Fibroblast of lung (primary cell): ENCODE results near the gene SBNO1. TPM values are rescaled to one million over a fixed set of nuclear protein-coding genes. Genes with fewer than 3 reads are reported as not detected.

ENCODE experiments used
- DNase-seq, 2 donors: peaks; one replicate each; pipeline versions ENCODE4 v3.0.0 to v3.0.0-alpha.2; 2010; ENCODE audit warnings: low read depth in 2 of 2
- H2AFZ ChIP-seq: 2 replicates; pipeline ENCODE4 v1.5.1; 2012; ENCODE audit warnings: low read length, control low read depth, inconsistent platforms
- H3K27ac ChIP-seq: 2 replicates; pipeline ENCODE4 v1.5.1; 2011; ENCODE audit warnings: low read length, control low read depth; ENCODE audit not compliant: insufficient read depth
- H3K27me3 ChIP-seq: 2 replicates; pipeline ENCODE4 v1.5.1; 2011; ENCODE audit warnings: mild to moderate bottlenecking, low read length; ENCODE audit not compliant: control insufficient read depth, insufficient read depth
- H3K36me3 ChIP-seq: 2 replicates; pipeline ENCODE4 v1.5.1; 2011; ENCODE audit warnings: low read length; ENCODE audit not compliant: control insufficient read depth, insufficient read depth
- H3K4me1 ChIP-seq: 2 replicates; pipeline ENCODE4 v1.5.1; 2011; ENCODE audit warnings: low read length; ENCODE audit not compliant: control insufficient read depth, insufficient read depth; ENCODE audit errors: extremely low read depth
- H3K4me2 ChIP-seq: 2 replicates; pipeline ENCODE4 v1.5.1; 2011; ENCODE audit warnings: low read length, control low read depth; ENCODE audit not compliant: insufficient read depth; ENCODE audit errors: extremely low read depth
- H3K4me3 ChIP-seq, 4 experiments: fragments of 200-600 bp in 1 of 4; sonication (generic) in 1 of 4; replicated peaks in 1 of 4; 2 replicates each; pipeline ENCODE4 v1.5.1; 2011 to 2016; ENCODE audit warnings: low read length in 4 of 4, low read depth in 3 of 4, mild to moderate bottlenecking in 3 of 4, control low read depth in 2 of 4, inconsistent platforms in 1 of 4, mixed read lengths in 1 of 4; ENCODE audit not compliant: insufficient read depth in 1 of 4; ENCODE audit errors: control extremely low read depth in 1 of 4
- H3K79me2 ChIP-seq: 2 replicates; pipeline ENCODE4 v1.5.1; 2012; ENCODE audit warnings: mild to moderate bottlenecking, low read length, inconsistent platforms; ENCODE audit not compliant: control insufficient read depth, insufficient read depth
- H3K9ac ChIP-seq: 2 replicates; pipeline ENCODE4 v1.5.1; 2011; ENCODE audit warnings: mild to moderate bottlenecking, low read length, control low read depth; ENCODE audit not compliant: insufficient read depth
- H3K9me3 ChIP-seq: 2 replicates; pipeline ENCODE4 v1.5.1; 2012; ENCODE audit warnings: low read depth, low read length; ENCODE audit not compliant: control insufficient read depth, insufficient read depth
- H4K20me1 ChIP-seq: 2 replicates; pipeline ENCODE4 v1.5.1; 2011; ENCODE audit warnings: low read length; ENCODE audit not compliant: control insufficient read depth, insufficient read depth; ENCODE audit errors: extremely low read depth
- CTCF ChIP-seq, 2 donors: IDR thresholded peaks in 1 of 2; conservative IDR thresholded peaks in 1 of 2; 1 replicate in 1 of 2; 2 replicates in 1 of 2; pipeline ENCODE4 v1.5.1; 2011 to 2012; ENCODE audit warnings: low read length in 2 of 2, control low read depth in 1 of 2, inconsistent platforms in 1 of 2, low read depth in 1 of 2, mild to moderate bottlenecking in 1 of 2
- EZH2 ChIP-seq: IDR thresholded peaks from 2 replicates; pipeline ENCODE4 v1.5.1; 2012; ENCODE audit warnings: low read length, control low read depth, mild to moderate bottlenecking; ENCODE audit errors: missing control alignments
- polyA plus RNA-seq, 2 donors: library from polyadenylated mRNA; depleted of rRNA in 1 of 2; stranded (reverse) in 1 of 2; unstranded in 1 of 2; fragments of >200 nt; gene quantifications; 2 replicates each; pipeline ENCODE4 v1.2.1, GENCODE V29; 2011 to 2012; ENCODE audit warnings: missing spikeins in 1 of 2
- total RNA-seq: library from RNA; depleted of rRNA; stranded (reverse); fragments of >200 nt; gene quantifications from 2 replicates; pipeline ENCODE4 v1.2.1, GENCODE V29; 2014

Gene SBNO1
- total and polyA plus RNA-seq, 2 donors (not counting 1 experiment from before 2014, with no cell fraction given), result 15.6 to 20.8 TPM

DNA sequence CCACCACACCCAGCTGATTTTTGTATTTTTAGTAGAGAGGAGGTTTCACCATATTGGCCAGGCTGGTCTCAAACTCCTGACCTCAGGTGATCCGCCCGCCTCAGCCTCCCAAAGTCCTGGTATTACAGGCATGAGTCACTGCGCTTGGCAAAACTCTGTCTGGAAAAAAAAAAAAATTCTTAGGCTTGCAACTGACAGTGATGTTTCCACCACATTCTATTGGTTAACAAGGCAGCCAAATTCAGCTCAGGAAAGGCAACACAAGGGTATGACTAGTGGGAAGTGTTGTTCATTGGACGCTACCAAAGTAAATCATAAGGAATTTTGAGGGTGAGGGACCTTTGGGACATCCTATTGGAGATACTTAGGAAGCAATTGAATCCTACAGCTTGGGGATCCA, 2.9 kb upstream of the SBNO1 start:
- Histone ChIP-seq H3K9me3 (no peaks in the 10 kb centered on the region), H3K4me3 (no peak overlapping the region), H3K79me2 (peaks cover 21% of the 10 kb centered on the region), H3K27me3 (no peaks in the 10 kb centered on the region), H4K20me1 (no peaks in the 10 kb centered on the region), H3K9ac (no peak overlapping the region), H3K27ac (no peak overlapping the region), H2AFZ (no peak overlapping the region), H3K4me2 (no peak overlapping the region), H3K4me1 (peaks cover 2% of the 10 kb centered on the region), H3K36me3 (no peaks in the 10 kb centered on the region)
- TF ChIP-seq EZH2 (no peak), CTCF (conservative IDR thresholded peaks at IDR 0.05 in 1 of 2, IDR thresholded peaks at IDR 0.05 in 1 of 2; ENCODE audit: low read depth in 1 of 2, low read length in 2 of 2) (no peak)
- peak in 1 of 2 donors; percentile 51 for DNase-seq

- no peak for TF ChIP-seq EZH2
- peak; percentile 88 to 94 for TF ChIP-seq CTCF (conservative IDR thresholded peaks at IDR 0.05 in 1 of 2, IDR thresholded peaks at IDR 0.05 in 1 of 2; ENCODE audit: low read depth in 1 of 2, low read length in 2 of 2)
- Histone ChIP-seq H3K4me3 (peak overlapping the region; percentile 76 to 95 (median 88)), H4K20me1 (no peaks in the 10 kb centered on the region), H2AFZ (peak overlapping the region; percentile 93), H3K9ac (peak overlapping the region; percentile 92), H3K9me3 (no peaks in the 10 kb centered on the region), H3K4me1 (peaks cover 2% of the 10 kb centered on the region), H3K27ac (peak overlapping the region; percentile 99), H3K79me2 (peaks cover 40% of the 10 kb centered on the region), H3K36me3 (no peaks in the 10 kb centered on the region), H3K27me3 (no peaks in the 10 kb centered on the region), H3K4me2 (peak overlapping the region; percentile 100)
- DNase-seq, result peak; percentile 97 to 99
Observed at GRCh38 chr12:123365025-123365917, 624 bp upstream of the SBNO1 start.

DNA sequence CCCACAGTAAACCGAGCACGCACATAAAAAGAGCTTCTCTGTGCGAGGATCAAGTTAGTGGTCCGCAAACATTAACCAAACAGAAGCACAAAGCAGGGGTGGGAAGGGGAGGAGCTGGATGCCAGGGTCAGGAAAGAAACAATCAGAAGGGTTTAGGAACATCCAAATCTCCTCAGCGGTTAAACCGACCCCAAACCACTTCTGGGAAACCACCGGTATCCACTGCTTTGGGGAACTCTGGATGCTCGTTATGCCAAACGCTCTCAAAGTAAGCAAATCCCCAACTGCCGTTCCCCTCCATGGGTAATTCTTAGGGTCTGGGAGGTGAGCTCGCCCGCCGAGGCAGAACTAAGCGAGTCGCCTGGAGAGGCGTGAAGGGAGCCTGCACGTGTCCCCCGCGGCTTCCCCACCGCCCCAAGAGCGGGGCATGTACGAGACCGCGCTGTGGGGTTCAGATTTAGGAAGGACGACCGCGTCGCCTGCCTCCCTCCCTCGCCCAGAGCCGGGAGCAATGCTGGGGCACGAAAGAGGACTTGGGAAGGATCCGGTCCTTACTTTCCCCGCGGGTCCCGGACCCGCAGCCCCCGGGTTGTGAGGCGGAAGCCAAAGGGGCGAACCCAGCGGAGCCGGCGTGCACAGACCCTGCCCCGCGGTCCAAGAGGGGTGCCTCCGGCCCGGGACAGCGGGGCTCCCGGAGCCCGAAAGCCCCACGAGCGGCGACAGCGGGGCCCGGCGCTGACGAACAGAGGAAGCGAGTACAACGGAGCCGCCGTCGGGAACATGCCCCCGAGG, 711 bp downstream of the SBNO1 start:
- Histone ChIP-seq H3K9me3 (no peaks in the 10 kb centered on the region), H3K27ac (peak overlapping the region; percentile 99), H4K20me1 (no peaks in the 10 kb centered on the region), H3K27me3 (no peaks in the 10 kb centered on the region), H2AFZ (no peak overlapping the region), H3K79me2 (peaks cover 53% of the 10 kb centered on the region), H3K9ac (peak overlapping the region; percentile 90), H3K36me3 (no peaks in the 10 kb centered on the region), H3K4me1 (peaks cover 2% of the 10 kb centered on the region), H3K4me2 (peak overlapping the region; percentile 87), H3K4me3 (peak overlapping the region; percentile 74 to 95 (median 92))
- DNase-seq, result peak in 1 of 2 donors; percentile 21
- TF ChIP-seq EZH2 (no peak), CTCF (conservative IDR thresholded peaks at IDR 0.05 in 1 of 2, IDR thresholded peaks at IDR 0.05 in 1 of 2; ENCODE audit: low read depth in 1 of 2, low read length in 2 of 2) (no peak)
